Bone marrow (tissue), 2 donors: Measurements from ENCODE around the gene CCDC192.

Source experiments
- DNase-seq, 2 donors: peaks; one replicate each; lab custom pipeline; 2025; lab: John Stamatoyannopoulos, UW

Gene CCDC192

DNA sequence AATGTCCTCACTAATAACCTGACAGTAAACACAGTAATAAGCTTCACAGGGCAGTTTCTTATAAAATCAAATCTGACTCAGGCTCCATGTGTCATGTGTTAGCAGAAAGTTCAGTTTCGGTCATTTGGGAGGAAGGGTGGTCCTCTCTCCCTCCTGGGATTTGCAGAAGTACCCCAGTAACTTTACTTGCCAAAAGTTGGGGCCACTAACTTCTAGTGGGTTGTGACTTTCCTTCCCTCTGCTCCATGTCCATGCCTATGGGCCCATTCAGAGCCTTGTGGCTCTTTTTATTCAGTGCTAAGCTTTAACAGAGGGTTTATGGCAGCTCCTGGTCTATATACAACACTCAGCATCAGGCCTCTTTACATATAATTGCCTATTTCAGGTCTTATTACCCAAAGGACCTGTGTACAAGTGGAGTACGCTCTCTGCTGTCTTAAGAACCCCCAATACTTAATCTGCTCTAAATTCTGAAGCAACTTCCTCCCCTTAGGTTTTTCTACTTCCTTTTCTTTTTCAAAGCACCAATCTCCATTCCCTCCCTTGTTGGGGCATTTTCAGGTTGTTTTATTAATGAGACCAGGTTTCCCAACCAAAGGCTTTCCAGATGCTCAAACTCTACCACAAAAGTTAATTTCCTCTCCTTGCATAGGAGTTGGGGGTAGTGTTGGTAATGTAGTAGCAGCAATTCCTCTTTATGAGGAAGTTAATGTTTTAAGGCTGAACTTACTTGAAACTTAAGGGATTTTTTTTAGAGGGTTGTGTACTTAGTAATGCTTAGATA is 107.7 kb downstream of the CCDC192 start:
- DNase-seq, result peak in 1 of 2 donors; percentile 19

DNA sequence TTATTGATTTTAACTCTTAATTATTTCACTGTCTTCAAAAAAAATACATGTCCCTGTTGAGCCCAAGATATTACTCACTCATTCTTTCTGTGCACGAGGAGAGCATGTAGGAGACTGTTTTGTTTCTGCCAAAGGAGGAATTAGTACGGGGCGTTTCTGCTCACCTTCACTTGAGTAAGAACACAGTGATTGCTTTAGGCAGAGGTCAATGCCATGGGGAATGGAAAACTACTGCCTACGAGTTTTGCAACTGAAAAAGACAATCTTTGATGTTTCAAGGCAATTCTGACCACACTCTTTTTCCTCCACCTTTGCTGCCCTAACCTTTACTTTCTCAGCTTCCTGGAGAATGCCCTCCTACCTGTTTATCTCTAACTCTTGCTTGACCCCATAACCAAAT is 109.4 kb downstream of the CCDC192 start:
- no peak for DNase-seq

DNA sequence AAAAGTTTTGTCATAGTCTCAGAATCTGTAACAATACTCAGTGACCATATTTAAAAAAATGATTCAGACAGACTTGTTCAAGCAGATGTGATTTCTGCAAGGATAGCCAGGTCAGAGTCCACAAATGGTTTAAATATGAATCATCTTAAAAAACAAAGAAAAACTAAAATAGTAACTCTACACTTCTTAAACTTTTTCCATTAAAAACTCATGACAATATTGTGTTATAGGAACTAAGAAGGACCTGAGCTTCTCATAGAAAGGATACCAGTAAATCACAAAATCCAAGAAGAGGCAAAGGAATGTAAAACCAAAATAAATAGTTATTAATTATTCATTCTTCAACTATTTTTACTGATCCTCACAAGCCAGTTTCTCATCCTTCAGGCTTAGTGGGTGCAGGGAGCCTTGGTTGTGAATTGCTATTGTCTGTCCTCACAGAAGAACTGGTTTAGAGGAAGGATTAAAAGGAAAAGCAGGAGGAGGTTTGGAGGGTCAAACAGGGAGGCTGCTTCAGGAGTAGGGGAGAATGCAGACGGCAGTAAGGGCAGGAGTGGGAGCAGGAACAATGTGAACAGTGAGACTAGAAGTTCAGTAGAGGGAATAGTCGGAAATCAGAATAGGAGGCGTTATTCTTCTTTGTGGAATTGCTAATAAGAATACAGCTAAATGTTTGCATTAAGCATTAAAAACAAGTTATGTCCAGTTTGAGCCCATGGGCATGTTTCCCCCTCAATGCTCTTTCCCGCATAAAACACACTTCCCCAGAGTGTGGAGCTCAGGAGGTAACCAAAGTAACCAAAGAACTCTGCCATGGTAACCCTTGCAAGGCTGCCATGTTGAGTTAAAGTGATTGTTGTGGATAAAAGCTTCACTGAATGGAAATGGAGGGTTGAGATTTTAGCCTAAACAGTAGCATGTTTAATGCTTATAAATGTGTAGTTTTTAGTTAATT is 110.7 kb downstream of the CCDC192 start:
- no peak for DNase-seq

DNA sequence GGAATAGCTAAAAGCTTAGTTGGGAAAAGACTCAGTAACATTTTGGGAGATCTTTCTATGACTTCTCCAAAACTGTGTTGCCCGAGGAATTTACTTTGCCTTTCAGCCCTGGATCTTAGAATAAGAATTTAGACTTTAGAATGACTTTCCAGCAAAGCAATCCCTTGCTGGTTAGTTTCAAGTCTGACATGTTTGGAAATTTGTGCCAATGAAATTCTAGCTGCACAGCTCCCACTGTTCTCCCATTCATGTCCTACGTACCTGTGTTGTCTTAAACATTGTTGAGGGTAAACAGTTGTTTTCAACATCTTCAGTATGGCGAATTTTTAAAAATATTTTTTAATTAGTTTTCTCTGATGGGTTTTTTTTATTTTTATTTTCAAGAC is 111.4 kb downstream of the CCDC192 start:
- no peak for DNase-seq

DNA sequence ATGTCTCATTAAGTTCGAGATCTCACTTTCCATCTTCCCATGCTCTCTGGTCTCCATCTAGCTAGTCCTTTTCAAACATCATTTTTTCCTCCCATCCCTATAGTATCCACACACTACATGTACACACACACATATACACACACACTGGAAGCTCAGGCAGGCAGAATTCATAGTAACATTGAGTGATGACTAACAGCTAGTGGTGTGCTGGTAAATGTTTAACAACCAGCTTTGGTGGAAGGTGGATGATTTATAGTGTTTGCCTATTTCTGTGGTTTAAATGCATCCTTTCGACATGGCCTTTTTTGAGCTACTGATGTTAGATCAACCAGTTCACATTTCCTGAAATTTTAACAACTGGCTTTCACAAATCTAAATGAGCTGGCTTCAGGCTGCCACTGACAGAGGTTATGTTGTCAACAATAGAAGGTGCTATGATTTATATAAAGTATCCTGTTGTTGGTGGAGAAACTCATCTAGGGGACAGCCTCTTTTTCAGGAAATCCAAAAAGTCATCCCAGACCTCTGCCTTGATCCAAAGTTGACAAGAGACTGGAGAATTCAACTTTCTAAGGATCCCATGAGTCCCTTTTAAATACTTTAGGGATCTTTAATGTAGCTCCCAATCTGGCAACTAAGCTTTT is 117.8 kb downstream of the CCDC192 start:
- peak in 1 of 2 donors; percentile 60 for DNase-seq

DNA sequence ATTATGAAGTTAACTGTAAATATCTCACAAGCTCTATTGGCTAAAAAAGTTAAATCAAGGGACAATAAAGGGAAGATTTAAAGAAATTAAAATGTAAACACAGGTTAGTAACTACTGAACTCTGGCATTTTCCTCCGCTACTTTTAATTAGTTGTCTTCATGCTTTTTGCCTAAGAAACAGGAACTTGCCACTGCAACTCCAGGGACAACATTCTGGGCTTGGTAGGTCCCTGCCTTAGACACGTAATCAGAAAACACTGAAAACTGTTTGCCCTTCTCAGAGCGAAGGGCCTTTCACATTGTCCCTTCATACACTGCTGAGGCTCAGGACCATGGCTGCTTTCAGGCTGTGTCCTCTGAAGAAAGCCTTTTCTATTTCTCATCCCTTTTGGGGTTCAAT is 118.7 kb downstream of the CCDC192 start:
- DNase-seq, result no peak

DNA sequence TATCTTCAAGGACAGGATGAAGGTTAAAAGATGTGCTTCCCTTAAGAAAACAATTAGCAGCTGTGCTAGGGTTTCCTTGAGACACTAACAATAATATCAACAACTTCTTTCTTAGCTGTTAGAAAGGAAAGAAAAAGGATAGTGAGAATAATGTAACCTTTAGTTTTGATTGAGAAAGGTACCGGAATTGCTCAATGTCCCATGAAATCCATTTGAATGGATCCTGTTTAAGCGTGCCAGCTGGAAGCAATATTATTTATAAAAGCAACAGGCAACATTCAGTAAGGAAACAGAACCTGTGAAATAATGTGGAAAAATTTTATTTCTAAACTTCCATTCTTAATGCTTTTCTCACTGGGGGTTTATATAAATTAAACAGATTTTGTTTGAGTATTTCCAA is 120.9 kb downstream of the CCDC192 start:
- DNase-seq, result no peak

DNA sequence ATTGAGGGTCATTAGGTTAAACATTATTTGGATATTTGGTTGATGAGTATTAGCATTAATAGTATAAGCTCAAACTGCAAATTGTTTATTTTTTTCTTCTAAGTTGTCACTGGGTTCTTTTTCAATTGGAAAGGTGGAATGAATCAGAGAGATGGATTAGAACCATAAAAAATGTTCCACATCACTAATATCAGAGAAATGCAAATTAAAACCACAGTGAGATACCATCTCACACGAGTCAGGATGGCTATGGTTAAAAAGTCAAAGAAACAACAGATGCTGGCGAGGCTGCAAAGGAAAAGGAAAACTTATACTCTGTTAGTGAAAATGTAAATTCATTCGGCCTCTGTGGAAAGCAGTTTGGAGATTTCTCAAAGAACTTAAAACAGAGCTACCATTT is 122.8 kb downstream of the CCDC192 start:
- no peak for DNase-seq

DNA sequence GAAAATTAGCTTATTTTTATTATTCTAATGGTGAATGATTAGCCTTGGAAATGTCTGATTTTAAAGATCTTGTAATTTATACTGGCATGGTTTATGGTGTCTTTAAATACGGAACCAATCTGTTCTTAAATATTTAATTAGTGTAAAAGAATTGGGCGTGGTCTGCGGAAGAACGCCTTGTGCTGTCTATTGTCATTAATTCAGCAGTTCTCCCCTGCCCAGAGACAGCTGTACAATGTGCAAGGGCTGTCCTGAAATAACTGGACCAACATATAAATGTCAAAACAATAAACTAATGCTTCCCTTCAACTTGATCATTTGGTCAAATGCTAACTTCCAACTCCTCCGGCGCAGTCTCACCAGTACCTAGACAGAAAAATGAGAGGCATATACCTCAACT is 124.3 kb downstream of the CCDC192 start:
- DNase-seq, result no peak

DNA sequence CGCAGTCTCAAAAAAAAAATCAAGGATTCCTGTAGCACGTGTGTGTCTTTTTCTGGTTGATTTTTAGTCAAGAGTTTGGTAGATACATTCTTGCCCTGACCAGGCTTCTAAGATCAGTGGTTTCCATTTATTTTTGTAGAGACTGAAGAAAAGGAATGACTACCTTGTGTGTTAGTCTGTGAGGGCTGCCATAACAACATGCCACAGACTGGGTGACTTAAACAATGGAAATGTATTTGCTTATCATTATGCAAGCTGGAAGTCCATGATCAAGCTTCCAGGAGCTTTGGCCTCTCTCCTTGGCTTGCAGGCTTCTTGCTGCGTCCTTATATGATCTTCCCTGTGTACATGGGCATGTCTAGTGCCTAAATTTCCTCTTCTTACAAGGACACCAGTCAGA is 127.0 kb downstream of the CCDC192 start:
- no peak for DNase-seq

DNA sequence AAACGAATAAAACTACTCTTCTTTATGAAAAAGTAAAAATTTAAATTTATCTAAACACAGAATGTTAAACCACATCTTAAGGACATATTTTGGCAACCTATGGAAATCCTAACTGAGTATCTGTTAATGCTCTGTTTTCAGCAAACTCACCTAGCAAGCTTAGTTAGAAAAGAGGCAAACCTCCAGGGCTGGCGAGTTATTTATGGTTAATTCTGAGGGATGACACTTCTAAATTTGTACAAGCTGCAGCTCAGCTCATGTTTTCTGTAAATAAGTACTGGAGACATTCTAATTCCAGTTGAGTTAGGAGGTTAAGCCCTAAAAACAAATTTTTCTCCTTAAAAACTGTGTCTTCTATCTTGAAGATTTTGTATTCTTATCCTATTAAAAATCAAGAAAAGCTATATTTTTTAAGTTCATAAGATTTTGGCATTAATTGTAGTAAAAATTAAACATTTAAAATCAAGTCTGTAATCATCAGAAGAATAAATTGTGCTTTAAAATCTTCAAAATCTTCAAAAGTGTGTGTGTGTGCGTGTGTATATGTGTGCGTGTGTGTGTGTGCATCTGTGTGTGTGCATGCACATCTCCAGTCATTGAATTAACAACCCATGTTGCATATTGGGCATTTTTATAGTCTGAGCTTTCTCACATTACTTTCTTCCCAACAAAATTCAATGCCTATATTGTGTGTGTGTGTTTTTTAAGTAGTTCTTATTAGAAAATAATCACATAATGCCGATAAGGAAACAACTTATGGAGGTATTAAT is 127.8 kb downstream of the CCDC192 start:
- DNase-seq, result no peak

DNA sequence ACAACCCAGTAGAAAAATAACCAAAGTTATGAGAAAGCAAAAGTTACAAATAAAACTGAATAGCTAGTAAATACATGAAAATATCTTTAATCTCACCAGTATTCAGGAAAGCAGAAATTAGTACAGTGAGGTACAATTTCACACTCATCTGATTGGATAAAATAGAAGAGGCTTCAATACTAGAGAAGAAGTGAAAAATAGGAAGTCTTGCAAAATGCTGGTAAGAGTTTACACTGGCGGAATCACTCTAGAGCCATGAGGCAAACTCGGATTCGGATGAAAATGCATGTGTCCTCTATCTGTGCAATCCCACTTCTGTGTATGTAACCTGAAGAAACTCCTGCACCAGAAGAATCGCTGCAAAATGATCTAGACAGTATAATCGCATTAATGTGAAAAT is 128.9 kb downstream of the CCDC192 start:
- no peak for DNase-seq

DNA sequence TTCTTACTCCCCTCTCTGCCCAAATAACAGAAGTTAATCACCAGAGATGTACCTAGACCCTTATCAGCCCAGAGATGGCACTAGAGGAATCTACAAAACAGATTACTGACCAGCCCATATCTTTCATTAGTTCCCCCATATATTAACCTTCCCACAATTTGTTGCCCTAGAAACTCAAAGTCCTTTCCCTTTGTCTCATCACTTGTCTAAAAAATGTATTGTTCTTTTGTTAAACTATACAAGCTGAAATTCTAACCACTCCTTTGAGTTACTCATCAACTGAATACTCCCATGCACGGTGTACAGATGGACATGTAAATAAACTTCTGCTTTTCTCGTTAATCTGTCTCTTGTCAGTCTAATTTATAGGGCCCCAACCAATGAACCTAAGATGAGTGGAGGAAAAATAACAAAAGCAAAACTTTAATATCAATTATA is 130.9 kb downstream of the CCDC192 start:
- DNase-seq, result peak in 1 of 2 donors; percentile 81

DNA sequence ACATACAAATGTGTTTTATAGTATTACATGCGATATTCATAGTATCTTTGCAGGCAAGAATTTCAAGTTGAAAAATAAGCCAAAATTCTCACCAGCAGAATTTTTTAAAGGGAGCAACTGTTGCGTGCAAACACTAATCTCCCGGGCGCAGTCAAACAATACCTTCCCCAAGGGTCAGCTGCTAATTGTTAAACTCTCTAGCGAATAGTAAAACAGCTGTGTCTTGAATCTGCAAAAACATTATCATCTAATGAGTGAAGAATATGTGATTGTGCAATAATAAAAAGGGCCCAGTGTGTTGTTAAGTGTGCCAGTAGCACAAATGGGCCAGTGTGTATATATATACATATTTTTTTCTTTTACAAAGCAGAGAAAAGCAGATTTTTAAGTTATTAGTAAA is 131.4 kb downstream of the CCDC192 start:
- DNase-seq, result no peak

DNA sequence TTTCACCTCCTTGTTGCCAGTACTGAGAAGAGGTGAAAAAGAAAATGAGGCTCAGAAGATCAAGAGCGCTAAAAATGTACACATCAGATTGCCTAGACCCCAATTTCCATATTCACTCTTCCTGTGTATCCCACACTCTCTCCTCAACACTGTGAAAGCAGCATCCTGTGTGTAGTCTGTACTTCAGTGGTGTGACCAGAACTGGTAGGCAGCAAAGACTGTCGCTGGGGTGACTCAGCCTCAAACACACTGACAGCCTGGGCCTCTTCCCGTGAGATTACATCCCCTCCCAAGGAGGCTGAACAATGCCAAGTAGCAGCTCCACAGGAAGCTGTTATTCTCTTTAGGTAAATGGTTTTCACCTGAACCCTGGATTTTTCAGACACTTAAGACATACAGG is 135.5 kb downstream of the CCDC192 start:
- DNase-seq, result peak in 1 of 2 donors; percentile 72

DNA sequence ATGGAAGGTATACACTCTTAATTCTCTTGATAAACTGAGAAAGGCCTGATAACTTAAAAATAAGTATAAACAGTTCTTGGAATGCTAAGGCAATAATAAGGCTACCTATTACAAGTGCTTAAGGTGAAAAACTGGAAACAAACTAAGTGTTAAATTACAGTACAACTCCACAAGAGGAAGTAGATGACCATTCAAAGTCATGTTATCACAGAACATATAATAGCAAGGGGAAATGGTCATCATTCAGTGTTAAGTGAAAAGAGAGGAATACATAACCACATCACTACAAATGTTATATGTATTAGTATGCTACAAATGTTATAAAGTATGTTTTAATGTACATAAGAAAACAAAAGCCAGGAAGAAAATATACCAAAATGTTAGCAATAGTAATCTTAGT is 135.9 kb downstream of the CCDC192 start:
- DNase-seq, result no peak

DNA sequence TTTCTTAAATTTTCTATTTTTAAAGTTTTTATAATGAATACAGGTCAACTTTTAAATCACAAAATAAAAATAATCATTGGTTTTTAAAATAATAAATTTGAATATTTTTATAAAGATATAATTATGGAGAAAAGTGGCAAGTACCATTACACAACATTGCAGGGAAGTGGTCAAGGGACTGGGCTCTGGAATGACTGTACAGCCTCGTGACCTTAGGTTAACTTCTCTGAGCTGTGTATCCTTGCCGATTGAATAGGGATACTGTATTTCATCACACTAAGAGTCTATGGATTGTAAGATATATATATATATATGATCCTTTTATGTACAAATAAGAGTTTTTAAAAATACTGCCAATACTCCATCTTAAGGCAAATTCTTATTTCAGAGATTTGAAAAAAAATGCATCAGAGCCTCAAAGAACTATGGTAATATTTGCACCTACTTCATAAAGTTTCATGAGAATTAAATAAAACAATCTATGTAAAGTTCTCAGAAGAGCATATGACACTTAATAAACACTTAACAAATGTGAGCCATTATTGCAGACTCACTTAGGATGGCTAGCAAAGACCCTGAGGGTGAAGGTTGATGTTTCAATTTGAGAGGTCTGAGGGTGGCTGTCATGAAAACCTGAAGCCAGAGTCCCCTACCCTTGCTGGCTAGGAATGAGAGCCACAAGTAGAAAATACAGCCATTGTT is 136.5 kb downstream of the CCDC192 start:
- no peak for DNase-seq

DNA sequence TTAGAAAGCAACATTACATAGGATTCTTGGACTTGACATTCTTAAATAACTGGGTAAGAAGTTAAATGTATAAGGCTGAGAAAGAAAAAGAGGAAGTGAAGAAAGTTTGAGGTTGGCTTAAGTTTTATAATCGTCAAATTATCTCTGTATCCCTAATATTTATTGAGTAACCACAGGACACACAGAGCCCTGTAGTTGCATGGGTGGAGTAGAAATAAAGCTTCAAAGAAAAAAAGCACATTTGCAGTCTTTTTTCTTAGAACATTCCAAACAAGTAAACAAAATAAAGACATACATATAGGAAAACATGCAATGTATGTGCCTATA is 137.0 kb downstream of the CCDC192 start:
- peak in 1 of 2 donors; percentile 19 for DNase-seq

DNA sequence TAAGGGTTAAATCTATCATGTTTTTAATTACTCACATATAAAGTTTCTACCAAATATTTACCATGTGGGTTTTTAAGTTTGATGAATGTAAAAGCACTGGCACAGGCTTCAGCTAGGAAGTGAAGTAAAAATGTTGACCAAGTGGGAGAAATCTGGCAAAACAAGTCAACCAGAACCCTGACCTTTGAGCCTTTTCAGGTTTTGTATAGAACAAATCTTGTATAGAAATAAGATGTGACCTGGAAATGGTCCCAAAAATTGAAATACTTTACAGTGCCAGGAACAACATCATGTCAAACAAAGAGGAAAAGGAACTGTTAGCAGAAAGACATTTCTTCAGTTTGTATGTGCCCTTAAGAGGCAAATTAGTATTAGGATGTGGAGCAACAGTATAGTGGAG is 137.6 kb downstream of the CCDC192 start:
- no peak for DNase-seq

DNA sequence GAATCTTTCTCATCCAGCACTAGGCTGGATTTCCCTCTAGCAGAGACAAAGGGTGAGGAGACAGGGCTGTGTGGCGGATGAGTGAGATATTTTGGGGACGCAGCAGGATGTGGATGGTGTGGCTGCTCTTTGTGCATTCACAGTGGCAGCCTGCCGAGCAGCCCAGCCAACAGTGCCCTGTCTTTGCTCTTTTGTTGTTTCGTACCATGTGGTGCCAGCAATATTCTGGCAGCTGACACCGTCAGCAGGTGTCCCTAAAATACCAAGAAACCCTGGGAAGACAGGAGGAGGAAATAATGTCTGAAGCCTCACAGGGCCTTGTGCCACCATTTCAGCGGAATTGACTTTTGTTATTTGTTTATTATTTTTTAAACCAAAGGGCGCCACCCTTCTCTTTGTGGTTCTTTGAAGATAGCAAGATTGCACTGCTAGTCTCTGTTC is 141.4 kb downstream of the CCDC192 start:
- DNase-seq, result no peak

DNA sequence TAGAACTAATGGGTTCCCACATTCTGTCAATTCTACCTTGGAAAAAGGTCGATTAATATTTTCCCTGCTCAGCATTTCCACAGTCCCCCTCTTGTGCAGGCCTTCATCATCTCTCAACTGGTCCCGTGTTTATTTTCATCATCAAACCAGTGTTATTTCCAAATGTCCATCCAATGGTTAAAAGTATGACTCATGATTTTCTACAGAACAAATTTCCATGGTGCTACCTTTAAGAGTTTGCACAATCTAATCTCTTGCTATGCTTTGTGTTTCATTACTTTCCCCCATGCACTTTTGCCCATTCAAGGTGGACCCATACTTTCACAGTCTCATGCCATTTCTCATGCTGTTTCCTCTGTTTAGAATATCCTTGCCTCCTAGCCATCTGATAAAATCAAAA is 143.7 kb downstream of the CCDC192 start:
- DNase-seq, result no peak
